ENCODE measurements around the gene LKAAEAR1. TPM values are rescaled to one million over a fixed set of nuclear protein-coding genes. Genes with fewer than 3 reads are reported as not detected.
"Not testable (repeated sequence)": the region's sequence is repeated elsewhere in the genome, so short reads cannot be mapped to it uniquely, and the experiment has no call there.

LKAAEAR1 gene
- 0.23 TPM in 1 of 2 replicates, not detected in the other for total RNA-seq

- Mint-ChIP-seq H3K27me3 (peaks cover 35% of the 10 kb centered on the region), H3K36me3 (ENCODE audit: low read depth) (peaks cover 1% of the 10 kb centered on the region), H3K27ac (no peak within 1 kb of the TSS), H3K4me1 (peaks cover 23% of the 10 kb centered on the region), H3K9me3 (no peaks in the 10 kb centered on the region), H3K4me3 (peak within 1 kb of the TSS; percentile 83)
- DNase-seq: no peak
- intact Hi-C loops (cut with micrococcal nuclease): loop anchor here (1.0 to 2.0 kb wide), 2 partner anchors 21 to 36 kb away; partner anchors contain the start of gene TCEA2
Measured at GRCh38 chr20:64083804-64084684, at the start of gene LKAAEAR1. Gene LKAAEAR1, minus strand, starts transcription at chr20:64084398. Its CDS starts 179 bp downstream, at chr20:64084219.

GRCh38 chr20:64131406-64131805 lies 47.2 kb upstream of the LKAAEAR1 start:
- intact Hi-C loops (cut with micrococcal nuclease): no loop called here
- H3K4me1 Mint-ChIP-seq: no peaks in the 10 kb centered on the region
- no peaks in the 10 kb centered on the region for H3K9me3 Mint-ChIP-seq
- no peak overlapping the region for H3K4me3 Mint-ChIP-seq
- H3K27me3 Mint-ChIP-seq: peaks cover 7% of the 10 kb centered on the region
- H3K27ac Mint-ChIP-seq: no peak overlapping the region
- no peaks in the 10 kb centered on the region for H3K36me3 Mint-ChIP-seq (ENCODE audit: low read depth)
- peak; percentile 56 for DNase-seq

GRCh38 chr20:64130876-64131275 lies 46.7 kb upstream of the LKAAEAR1 start:
- no peaks in the 10 kb centered on the region for H3K36me3 Mint-ChIP-seq (ENCODE audit: low read depth)
- DNase-seq: peak; percentile 37
- intact Hi-C loops (cut with micrococcal nuclease): no loop called here
- H3K4me3 Mint-ChIP-seq: no peak overlapping the region
- H3K27me3 Mint-ChIP-seq: peaks cover 7% of the 10 kb centered on the region
- no peaks in the 10 kb centered on the region for H3K4me1 Mint-ChIP-seq
- no peaks in the 10 kb centered on the region for H3K9me3 Mint-ChIP-seq
- no peak overlapping the region for H3K27ac Mint-ChIP-seq

GRCh38 chr20:64130271-64130670 lies 46.1 kb upstream of the LKAAEAR1 start:
- no peaks in the 10 kb centered on the region for H3K36me3 Mint-ChIP-seq (ENCODE audit: low read depth)
- H3K4me3 Mint-ChIP-seq: no peak overlapping the region
- intact Hi-C loops (cut with micrococcal nuclease): no loop called here
- no peaks in the 10 kb centered on the region for H3K4me1 Mint-ChIP-seq
- H3K27ac Mint-ChIP-seq: no peak overlapping the region
- peak; percentile 45 for DNase-seq
- peaks cover 7% of the 10 kb centered on the region for H3K27me3 Mint-ChIP-seq
- H3K9me3 Mint-ChIP-seq: no peaks in the 10 kb centered on the region

GRCh38 chr20:64129146-64129782 lies 45.1 kb upstream of the LKAAEAR1 start:
- Mint-ChIP-seq H3K9me3 (no peaks in the 10 kb centered on the region), H3K27me3 (peaks cover 12% of the 10 kb centered on the region), H3K4me1 (no peaks in the 10 kb centered on the region), H3K36me3 (ENCODE audit: low read depth) (no peaks in the 10 kb centered on the region), H3K27ac (no peak overlapping the region), H3K4me3 (no peak overlapping the region)
- intact Hi-C loops (cut with micrococcal nuclease): no loop called here
- DNase-seq: peak; percentile 47

DNA sequence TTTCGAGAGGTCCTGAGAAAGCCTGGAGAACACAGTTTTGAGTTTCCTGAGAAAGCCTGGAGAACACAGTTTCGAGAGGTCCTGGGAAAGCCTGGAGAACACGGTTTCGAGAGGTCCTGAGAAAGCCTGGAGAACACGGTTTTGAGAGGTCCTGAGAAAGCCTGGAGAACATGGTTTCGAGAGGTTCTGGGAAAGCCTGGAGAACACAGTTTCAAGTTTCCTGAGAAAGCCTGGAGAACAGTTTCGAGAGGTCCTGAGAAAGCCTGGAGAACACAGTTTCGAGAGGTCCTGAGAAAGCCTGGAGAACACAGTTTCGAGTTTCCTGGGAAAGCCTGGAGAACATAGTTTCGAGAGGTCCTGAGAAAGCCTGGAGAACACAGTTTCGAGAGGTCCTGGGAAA lies 39.3 kb upstream of the LKAAEAR1 start:
- H3K4me3 Mint-ChIP-seq; H3K27ac Mint-ChIP-seq; DNase-seq; H3K9me3 Mint-ChIP-seq; H3K4me1 Mint-ChIP-seq; H3K36me3 Mint-ChIP-seq (ENCODE audit: low read depth): not testable (repeated sequence)
- H3K27me3 Mint-ChIP-seq: peaks cover 20% of the 10 kb centered on the region
- intact Hi-C loops (cut with micrococcal nuclease): loop anchor here (5.0 kb wide), 2 partner anchors 141 to 221 kb away; partner anchors contain the start of gene PRPF6

- peak; percentile 41 for DNase-seq
- intact Hi-C loops (cut with micrococcal nuclease): loop anchor here (5.0 kb wide), 2 partner anchors 141 to 221 kb away; partner anchors contain the start of gene PRPF6
- H3K36me3 Mint-ChIP-seq (ENCODE audit: low read depth); H3K27ac Mint-ChIP-seq; H3K4me1 Mint-ChIP-seq; H3K9me3 Mint-ChIP-seq; H3K4me3 Mint-ChIP-seq: not testable (repeated sequence)
- peaks cover 17% of the 10 kb centered on the region for H3K27me3 Mint-ChIP-seq
Measured at GRCh38 chr20:64122927-64123326, 38.7 kb upstream of the LKAAEAR1 start.

DNA sequence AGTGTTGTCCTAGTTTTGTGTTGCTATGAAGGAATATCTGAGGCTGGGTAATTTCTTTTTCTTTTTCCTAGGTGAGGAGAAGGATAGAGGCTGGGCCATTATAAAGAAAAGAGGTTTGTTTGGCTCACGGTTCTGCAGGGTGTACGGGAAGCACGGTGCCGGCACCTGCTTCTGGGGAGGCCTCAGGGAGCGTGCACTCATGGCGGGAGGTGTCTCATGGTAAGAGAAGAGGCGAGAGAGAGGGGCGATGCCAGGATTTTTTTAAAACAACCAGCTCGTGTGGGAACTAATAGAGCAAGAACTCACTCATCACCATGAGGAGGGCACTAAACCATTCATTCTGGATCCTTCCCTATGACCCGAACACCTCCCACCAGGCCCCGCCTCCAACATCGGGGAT lies 37.4 kb upstream of the LKAAEAR1 start:
- no peaks in the 10 kb centered on the region for H3K36me3 Mint-ChIP-seq (ENCODE audit: low read depth)
- no peak overlapping the region for H3K27ac Mint-ChIP-seq
- H3K27me3 Mint-ChIP-seq: peaks cover 16% of the 10 kb centered on the region
- peaks cover 9% of the 10 kb centered on the region for H3K4me1 Mint-ChIP-seq
- no peak overlapping the region for H3K4me3 Mint-ChIP-seq
- intact Hi-C loops (cut with micrococcal nuclease): loop anchor here (5.0 kb wide), 2 partner anchors 139 to 219 kb away; partner anchors contain the start of gene PRPF6
- H3K9me3 Mint-ChIP-seq: no peaks in the 10 kb centered on the region
- peak; percentile 50 for DNase-seq

- H3K27me3 Mint-ChIP-seq: peaks cover 14% of the 10 kb centered on the region
- peaks cover 9% of the 10 kb centered on the region for H3K4me1 Mint-ChIP-seq
- intact Hi-C loops (cut with micrococcal nuclease): loop anchor here (1.0 to 5.0 kb wide), 4 partner anchors 37 to 218 kb away; partner anchors contain the start of gene PRPF6
- no peaks in the 10 kb centered on the region for H3K36me3 Mint-ChIP-seq (ENCODE audit: low read depth)
- no peak for DNase-seq
- peak overlapping the region; percentile 80 for H3K27ac Mint-ChIP-seq
- H3K9me3 Mint-ChIP-seq: no peaks in the 10 kb centered on the region
- H3K4me3 Mint-ChIP-seq: peak overlapping the region; percentile 77
Measured at GRCh38 chr20:64119681-64120341, 35.6 kb upstream of the LKAAEAR1 start.

DNA sequence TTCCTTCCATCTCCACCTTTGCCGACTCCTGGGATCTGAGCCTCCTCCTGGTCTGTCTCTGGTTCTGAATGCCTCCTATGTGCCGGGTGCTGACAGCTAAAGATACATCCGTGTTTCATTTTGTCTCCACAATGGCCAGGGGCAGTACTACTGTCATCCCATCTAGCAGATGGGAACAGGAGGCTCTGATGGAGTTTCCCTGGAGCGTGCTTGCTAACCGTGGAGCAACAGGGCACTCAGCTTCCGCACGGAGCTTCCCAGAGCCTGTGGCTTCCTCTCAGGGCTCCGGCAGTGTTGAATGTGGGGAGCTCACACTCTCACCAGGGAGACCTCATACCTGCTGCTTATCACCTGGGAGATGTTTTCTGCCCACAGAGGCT lies 35.1 kb upstream of the LKAAEAR1 start:
- DNase-seq: peak; percentile 56
- H3K4me3 Mint-ChIP-seq: no peak overlapping the region
- no peaks in the 10 kb centered on the region for H3K36me3 Mint-ChIP-seq (ENCODE audit: low read depth)
- peaks cover 9% of the 10 kb centered on the region for H3K4me1 Mint-ChIP-seq
- H3K27me3 Mint-ChIP-seq: peaks cover 11% of the 10 kb centered on the region
- intact Hi-C loops (cut with micrococcal nuclease): no loop called here
- H3K27ac Mint-ChIP-seq: no peak overlapping the region
- no peaks in the 10 kb centered on the region for H3K9me3 Mint-ChIP-seq

DNA sequence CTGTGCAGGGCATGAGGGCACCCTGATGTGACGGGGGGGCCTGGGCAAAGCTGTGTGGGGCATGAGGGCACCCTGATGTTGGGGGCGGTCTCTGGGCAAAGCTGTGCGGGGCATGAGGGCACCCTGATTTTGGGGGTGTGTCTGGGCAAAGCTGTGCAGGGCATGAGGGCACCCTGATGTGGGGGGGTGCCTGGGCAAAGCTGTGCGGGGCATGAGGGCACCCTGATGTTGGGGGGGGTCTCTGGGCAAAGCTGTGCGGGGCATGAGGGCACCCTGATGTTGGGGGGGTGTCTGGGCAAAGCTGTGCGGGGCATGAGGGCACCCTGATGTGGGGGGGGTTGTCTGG lies 33.2 kb upstream of the LKAAEAR1 start:
- H3K4me1 Mint-ChIP-seq; H3K4me3 Mint-ChIP-seq; H3K9me3 Mint-ChIP-seq; H3K27me3 Mint-ChIP-seq; intact Hi-C loops (cut with micrococcal nuclease); H3K36me3 Mint-ChIP-seq (ENCODE audit: low read depth); DNase-seq; H3K27ac Mint-ChIP-seq: not testable (repeated sequence)

GRCh38 chr20:64116541-64117431 lies 32.6 kb upstream of the LKAAEAR1 start:
- Mint-ChIP-seq H3K36me3 (ENCODE audit: low read depth) (no peaks in the 10 kb centered on the region), H3K4me1 (peaks cover 9% of the 10 kb centered on the region), H3K9me3 (no peaks in the 10 kb centered on the region), H3K27ac (no peak overlapping the region), H3K4me3 (no peak overlapping the region), H3K27me3 (peaks cover 6% of the 10 kb centered on the region)
- intact Hi-C loops (cut with micrococcal nuclease): no loop called here
- DNase-seq: peak; percentile 51

GRCh38 chr20:64116016-64116415 lies 31.8 kb upstream of the LKAAEAR1 start:
- no peaks in the 10 kb centered on the region for H3K36me3 Mint-ChIP-seq (ENCODE audit: low read depth)
- H3K4me3 Mint-ChIP-seq: no peak overlapping the region
- H3K4me1 Mint-ChIP-seq: peaks cover 9% of the 10 kb centered on the region
- DNase-seq: peak; percentile 51
- no peaks in the 10 kb centered on the region for H3K9me3 Mint-ChIP-seq
- H3K27ac Mint-ChIP-seq: no peak overlapping the region
- intact Hi-C loops (cut with micrococcal nuclease): no loop called here
- no peaks in the 10 kb centered on the region for H3K27me3 Mint-ChIP-seq
